ENCODE data around the gene DPM1. TPM values are rescaled to one million over a fixed set of nuclear protein-coding genes. Genes with fewer than 3 reads are reported as not detected.
A peak's percentile ranks its signal among the peaks of the same experiment; 100 is the strongest.

The DPM1 gene
- total RNA-seq, 1 experiment from 2014 or later, result 102 TPM

GRCh38 chr20:50932016-50932485 is 26.3 kb downstream of the DPM1 start:
- no peak for DNase-seq (ENCODE audit: extremely low read depth, low read depth)

- DNase-seq (ENCODE audit: extremely low read depth, low read depth), result peak; percentile 92
Observed at GRCh38 chr20:50931306-50932015, 26.9 kb downstream of the DPM1 start, which contains the start of gene ADNP. TSS of gene ADNP (minus strand) at chr20:50931437. CDS start at chr20:50903996, 27,441 bp downstream.

GRCh38 chr20:50930976-50931305 is 27.4 kb downstream of the DPM1 start:
- DNase-seq (ENCODE audit: extremely low read depth, low read depth), result no peak

- DNase-seq (ENCODE audit: extremely low read depth, low read depth), result no peak
Observed at GRCh38 chr20:50930139-50930975, 28.0 kb downstream of the DPM1 start.

GRCh38 chr20:50929299-50930138 is 28.8 kb downstream of the DPM1 start:
- DNase-seq (ENCODE audit: extremely low read depth, low read depth), result peak; percentile 92

- no peak for DNase-seq (ENCODE audit: extremely low read depth, low read depth)
Observed at GRCh38 chr20:50928469-50928868, 29.9 kb downstream of the DPM1 start.

- DNase-seq (ENCODE audit: extremely low read depth, low read depth), result no peak
Observed at GRCh38 chr20:50926530-50926929, 31.8 kb downstream of the DPM1 start.

GRCh38 chr20:50924261-50924920 is 33.9 kb downstream of the DPM1 start:
- no peak for DNase-seq (ENCODE audit: extremely low read depth, low read depth)

GRCh38 chr20:50921803-50922501 is 36.4 kb downstream of the DPM1 start:
- no peak for DNase-seq (ENCODE audit: extremely low read depth, low read depth)

GRCh38 chr20:50920997-50921396 is 37.3 kb downstream of the DPM1 start:
- DNase-seq (ENCODE audit: extremely low read depth, low read depth), result no peak

GRCh38 chr20:50919567-50919966 is 38.8 kb downstream of the DPM1 start:
- no peak for DNase-seq (ENCODE audit: extremely low read depth, low read depth)

GRCh38 chr20:50918403-50918802 is 39.9 kb downstream of the DPM1 start:
- DNase-seq (ENCODE audit: extremely low read depth, low read depth), result no peak

GRCh38 chr20:50916934-50917333 is 41.4 kb downstream of the DPM1 start:
- no peak for DNase-seq (ENCODE audit: extremely low read depth, low read depth)

- no peak for DNase-seq (ENCODE audit: extremely low read depth, low read depth)
Observed at GRCh38 chr20:50916257-50916656, 42.1 kb downstream of the DPM1 start.

GRCh38 chr20:50915424-50915823 is 42.9 kb downstream of the DPM1 start:
- DNase-seq (ENCODE audit: extremely low read depth, low read depth), result no peak

GRCh38 chr20:50913690-50914375 is 44.5 kb downstream of the DPM1 start:
- no peak for DNase-seq (ENCODE audit: extremely low read depth, low read depth)

- no peak for DNase-seq (ENCODE audit: extremely low read depth, low read depth)
Observed at GRCh38 chr20:50911716-50912115, 46.6 kb downstream of the DPM1 start.

- DNase-seq (ENCODE audit: extremely low read depth, low read depth), result no peak
Observed at GRCh38 chr20:50911030-50911429, 47.3 kb downstream of the DPM1 start.

- no peak for DNase-seq (ENCODE audit: extremely low read depth, low read depth)
Observed at GRCh38 chr20:50909413-50909812, 48.9 kb downstream of the DPM1 start.

Measured in NCI-H460 (cell line).